Sigmoid colon (tissue), 4 donors: ENCODE measurements around the gene AKAP8L.

Experiments used
- EP300 ChIP-seq, 4 donors: sonication (generic); formaldehyde crosslinking; IDR thresholded peaks; one replicate each; pipeline ENCODE4 v1.6.1; 2017; ENCODE audit warnings: antibody characterized with exemption in 4 of 4
- POLR2AphosphoS5 ChIP-seq, 4 donors: sonication (generic); formaldehyde crosslinking; IDR thresholded peaks; one replicate each; pipeline ENCODE4 v1.6.1; 2017; ENCODE audit warnings: antibody characterized with exemption in 4 of 4
- TF ChIP-seq, protein P1 (sequence below), 4 experiments: fragments of 450-650 bp in 3 of 4; fragments of 200-600 bp in 1 of 4; IDR thresholded peaks; one replicate each; pipeline ENCODE4 v1.5.1; 2016 to 2019; ENCODE audit warnings: antibody characterized with exemption in 4 of 4, mild to moderate bottlenecking in 3 of 4, moderate library complexity in 2 of 4

DNA sequence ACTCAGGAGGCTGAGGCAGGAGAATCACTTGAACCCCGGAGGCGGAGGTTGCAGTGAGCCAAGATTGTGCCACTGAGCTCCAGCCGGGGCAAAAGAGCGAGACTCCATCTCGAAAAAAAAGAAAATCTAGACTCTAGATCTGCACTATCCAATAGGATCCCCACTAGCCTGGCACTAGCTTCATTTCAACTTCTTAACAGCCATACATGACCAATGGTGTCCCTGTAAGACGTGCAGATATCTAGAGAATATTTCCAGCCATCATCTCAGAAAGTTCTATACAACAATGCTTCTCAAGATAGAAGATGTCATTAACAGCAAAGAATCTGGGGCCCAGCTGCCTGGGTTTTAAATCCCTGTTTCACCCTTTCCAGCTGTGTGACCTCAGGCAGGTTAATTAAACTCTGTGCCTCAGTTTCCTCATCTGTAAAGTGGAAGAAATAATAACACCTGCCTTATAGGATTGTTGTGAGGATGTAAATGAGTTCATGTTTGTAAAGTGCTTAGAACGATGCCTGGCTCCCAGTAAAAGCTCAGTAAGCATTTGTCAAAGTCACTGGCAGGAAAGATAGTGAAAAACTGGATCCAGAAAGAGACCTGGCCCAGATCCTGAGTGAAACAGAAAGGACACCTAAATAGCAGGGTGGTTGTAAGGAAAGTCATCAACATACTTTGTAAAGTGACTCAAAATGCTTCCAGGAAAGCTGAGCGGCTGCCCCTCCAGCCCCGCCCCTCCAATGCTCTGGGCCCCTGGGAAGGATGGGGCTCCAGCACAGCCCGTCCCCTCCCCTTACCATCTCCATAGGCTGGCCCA is 17.4 kb upstream of the AKAP8L start:
- TF ChIP-seq, protein P1, sequence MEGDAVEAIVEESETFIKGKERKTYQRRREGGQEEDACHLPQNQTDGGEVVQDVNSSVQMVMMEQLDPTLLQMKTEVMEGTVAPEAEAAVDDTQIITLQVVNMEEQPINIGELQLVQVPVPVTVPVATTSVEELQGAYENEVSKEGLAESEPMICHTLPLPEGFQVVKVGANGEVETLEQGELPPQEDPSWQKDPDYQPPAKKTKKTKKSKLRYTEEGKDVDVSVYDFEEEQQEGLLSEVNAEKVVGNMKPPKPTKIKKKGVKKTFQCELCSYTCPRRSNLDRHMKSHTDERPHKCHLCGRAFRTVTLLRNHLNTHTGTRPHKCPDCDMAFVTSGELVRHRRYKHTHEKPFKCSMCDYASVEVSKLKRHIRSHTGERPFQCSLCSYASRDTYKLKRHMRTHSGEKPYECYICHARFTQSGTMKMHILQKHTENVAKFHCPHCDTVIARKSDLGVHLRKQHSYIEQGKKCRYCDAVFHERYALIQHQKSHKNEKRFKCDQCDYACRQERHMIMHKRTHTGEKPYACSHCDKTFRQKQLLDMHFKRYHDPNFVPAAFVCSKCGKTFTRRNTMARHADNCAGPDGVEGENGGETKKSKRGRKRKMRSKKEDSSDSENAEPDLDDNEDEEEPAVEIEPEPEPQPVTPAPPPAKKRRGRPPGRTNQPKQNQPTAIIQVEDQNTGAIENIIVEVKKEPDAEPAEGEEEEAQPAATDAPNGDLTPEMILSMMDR (IDR thresholded peaks at IDR 0.05) = no peak
- TF ChIP-seq POLR2AphosphoS5 (IDR thresholded peaks at IDR 0.05) (no peak), EP300 (IDR thresholded peaks at IDR 0.05) (no peak)
